BLaER1 (cell line): ENCODE results near the gene PHF23.

Experiments used
- H3K27ac ChIP-seq: shearing (Covaris generic); formaldehyde crosslinking; 2 replicates; pipeline ENCODE4 v1.8.1; 2022
- H3K27me3 ChIP-seq: shearing (Covaris generic); formaldehyde crosslinking; 2 replicates; pipeline ENCODE4 v1.8.1; 2022
- H3K36me3 ChIP-seq: shearing (Covaris generic); formaldehyde crosslinking; 2 replicates; pipeline ENCODE4 v1.8.1; 2022
- H3K4me1 ChIP-seq: shearing (Covaris generic); formaldehyde crosslinking; 2 replicates; pipeline ENCODE4 v1.8.1; 2022
- H3K4me2 ChIP-seq: shearing (Covaris generic); formaldehyde crosslinking; 2 replicates; pipeline ENCODE4 v1.8.1; 2022
- H3K4me3 ChIP-seq: shearing (Covaris generic); formaldehyde crosslinking; 2 replicates; pipeline ENCODE4 v1.8.1; 2022
- H3K9ac ChIP-seq: shearing (Covaris generic); formaldehyde crosslinking; 2 replicates; pipeline ENCODE4 v1.8.1; 2022
- H3K9me3 ChIP-seq: shearing (Covaris generic); formaldehyde crosslinking; 2 replicates; pipeline ENCODE4 v1.8.1; 2022
- H4K20me1 ChIP-seq: shearing (Covaris generic); formaldehyde crosslinking; 2 replicates; pipeline ENCODE4 v1.8.1; 2022
- Cebpa-rat ChIP-seq: shearing (Covaris generic); IDR thresholded peaks from 2 replicates; pipeline ENCODE4 v1.8.1; 2022

Gene PHF23

DNA sequence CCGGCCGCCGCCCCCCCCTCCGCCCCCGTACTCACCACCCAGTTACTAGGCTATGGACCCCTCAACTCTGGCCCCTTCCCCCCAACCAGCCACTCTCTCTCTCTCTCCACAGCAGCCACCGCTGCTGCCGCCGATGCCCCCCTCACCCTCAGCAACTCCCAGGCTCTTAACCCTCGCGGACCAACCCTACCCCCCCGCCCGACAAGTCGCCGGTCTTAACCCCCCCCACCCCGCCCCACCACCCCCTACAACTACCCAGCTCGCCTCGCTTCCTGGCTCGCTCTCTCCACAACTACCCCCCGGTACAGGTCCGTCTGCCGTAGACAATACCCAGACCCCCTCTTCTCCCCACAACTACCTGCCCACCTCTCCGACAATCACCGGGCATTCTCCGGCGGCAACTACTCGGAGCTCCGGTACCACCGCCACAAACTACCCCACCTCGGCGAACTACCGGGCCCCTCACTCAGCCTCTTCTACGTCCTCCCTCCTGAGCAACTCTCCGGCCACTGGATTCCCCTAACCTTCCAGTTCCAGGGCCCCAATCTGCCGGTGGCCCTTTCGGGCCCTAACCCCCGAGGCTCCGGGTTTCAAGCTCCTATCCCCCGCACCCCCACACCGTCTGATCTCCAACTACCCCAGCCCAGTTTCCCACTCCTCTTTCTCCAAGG lies 702 bp downstream of the PHF23 start:
- Histone ChIP-seq H4K20me1 (peaks cover 35% of the 10 kb centered on the region), H3K9me3 (no peaks in the 10 kb centered on the region), H3K4me2 (peak overlapping the region; percentile 56), H3K27me3 (no peaks in the 10 kb centered on the region), H3K36me3 (peaks cover 40% of the 10 kb centered on the region), H3K4me3 (peak overlapping the region; percentile 92), H3K27ac (peak overlapping the region; percentile 95), H3K9ac (peak overlapping the region; percentile 97), H3K4me1 (peaks cover 56% of the 10 kb centered on the region)
- no peak for TF ChIP-seq Cebpa-rat

DNA sequence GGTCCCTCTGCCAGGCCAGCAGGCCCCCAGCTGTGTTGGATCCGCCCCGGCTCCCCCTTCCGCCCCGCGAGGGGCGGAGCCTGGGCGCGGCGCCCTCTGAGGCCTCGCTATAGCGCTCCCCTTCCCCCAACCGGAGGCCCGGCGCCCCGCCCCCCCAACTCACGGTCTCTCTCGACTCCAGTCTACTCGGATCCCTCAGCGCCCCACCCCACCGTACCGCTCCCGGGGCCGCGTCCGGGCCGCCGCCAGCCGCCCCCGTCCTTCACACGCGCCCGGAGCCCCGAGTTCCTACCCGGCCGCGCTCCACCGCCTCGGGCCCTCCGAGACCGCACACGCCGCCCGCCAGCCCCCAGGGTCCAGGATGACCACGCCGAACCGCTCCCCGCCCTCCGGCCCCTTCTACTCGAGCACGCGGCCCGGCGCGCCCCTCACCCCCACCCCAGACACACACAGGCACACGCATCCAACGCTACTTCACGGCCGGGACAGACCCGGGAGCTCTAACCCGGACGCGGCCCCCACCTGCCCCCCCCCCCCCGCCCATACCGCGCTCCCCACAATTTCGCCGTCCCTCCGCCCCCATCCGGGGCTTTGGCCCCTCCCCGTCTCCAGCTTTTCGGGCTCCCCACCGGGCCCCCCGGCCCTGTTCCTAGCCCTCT lies 1.4 kb downstream of the PHF23 start:
- Histone ChIP-seq H3K4me3 (peak overlapping the region; percentile 92), H3K36me3 (peaks cover 40% of the 10 kb centered on the region), H3K27ac (peak overlapping the region; percentile 95), H3K9ac (peak overlapping the region; percentile 94), H3K9me3 (no peaks in the 10 kb centered on the region), H3K27me3 (no peaks in the 10 kb centered on the region), H3K4me2 (peak overlapping the region; percentile 88), H3K4me1 (peaks cover 57% of the 10 kb centered on the region), H4K20me1 (peaks cover 42% of the 10 kb centered on the region)
- TF ChIP-seq Cebpa-rat: no peak

DNA sequence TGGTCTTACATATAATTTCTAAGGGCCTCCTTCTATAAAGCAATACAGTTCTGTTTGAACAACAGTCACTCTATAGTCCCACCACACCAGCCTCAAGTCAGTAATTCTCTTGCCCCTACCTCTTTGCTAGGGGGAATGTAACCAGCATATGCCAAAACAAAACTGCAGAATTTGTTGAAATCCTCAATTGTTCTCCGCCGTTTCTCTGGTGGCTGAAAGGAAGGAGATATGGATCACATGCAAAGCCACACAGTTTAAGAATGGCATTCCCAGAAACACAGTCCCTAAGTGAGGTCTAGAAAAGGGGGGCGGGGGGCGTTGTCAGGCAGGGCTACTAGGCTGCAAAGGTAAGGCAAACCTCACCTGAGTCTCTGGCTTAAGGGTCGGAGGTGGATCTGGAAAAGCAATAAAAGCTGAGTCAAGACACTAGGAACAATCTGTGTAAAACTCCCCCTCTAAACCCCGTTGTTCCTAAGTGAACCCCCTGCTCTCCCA lies 1.9 kb downstream of the PHF23 start:
- peaks cover 63% of the 10 kb centered on the region for H3K4me1 ChIP-seq
- H3K27me3 ChIP-seq: no peaks in the 10 kb centered on the region
- H3K9ac ChIP-seq: peak overlapping the region; percentile 94
- peaks cover 48% of the 10 kb centered on the region for H4K20me1 ChIP-seq
- H3K27ac ChIP-seq: peak overlapping the region; percentile 95
- H3K4me2 ChIP-seq: peak overlapping the region; percentile 88
- H3K4me3 ChIP-seq: peak overlapping the region; percentile 92
- H3K9me3 ChIP-seq: no peaks in the 10 kb centered on the region
- peaks cover 40% of the 10 kb centered on the region for H3K36me3 ChIP-seq
- no peak for TF ChIP-seq Cebpa-rat

DNA sequence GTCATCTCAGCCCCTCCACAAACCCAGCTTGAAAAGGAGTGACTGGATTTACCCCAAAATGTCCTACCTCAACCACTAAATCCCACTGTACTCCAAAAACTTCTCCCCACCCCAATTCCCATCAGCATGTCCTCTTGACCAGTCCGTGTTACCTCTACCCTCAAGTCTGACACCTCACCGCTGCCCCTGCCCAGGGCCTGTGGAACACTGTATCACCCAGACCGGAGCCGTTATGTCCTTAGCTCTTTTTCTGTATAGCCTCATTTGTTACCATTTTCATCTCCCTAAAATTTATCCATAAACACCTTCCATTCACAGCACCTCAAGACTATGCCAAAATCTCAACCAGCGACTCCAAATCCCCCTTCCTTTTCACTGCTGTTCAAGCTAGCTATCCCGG lies 2.4 kb downstream of the PHF23 start:
- Histone ChIP-seq H3K9me3 (no peaks in the 10 kb centered on the region), H3K9ac (peak overlapping the region; percentile 94), H3K4me2 (peak overlapping the region; percentile 88), H3K27me3 (no peaks in the 10 kb centered on the region), H3K4me3 (peak overlapping the region; percentile 92), H3K4me1 (peaks cover 68% of the 10 kb centered on the region), H3K36me3 (peaks cover 40% of the 10 kb centered on the region), H4K20me1 (peaks cover 53% of the 10 kb centered on the region), H3K27ac (no peak overlapping the region)
- no peak for TF ChIP-seq Cebpa-rat

DNA sequence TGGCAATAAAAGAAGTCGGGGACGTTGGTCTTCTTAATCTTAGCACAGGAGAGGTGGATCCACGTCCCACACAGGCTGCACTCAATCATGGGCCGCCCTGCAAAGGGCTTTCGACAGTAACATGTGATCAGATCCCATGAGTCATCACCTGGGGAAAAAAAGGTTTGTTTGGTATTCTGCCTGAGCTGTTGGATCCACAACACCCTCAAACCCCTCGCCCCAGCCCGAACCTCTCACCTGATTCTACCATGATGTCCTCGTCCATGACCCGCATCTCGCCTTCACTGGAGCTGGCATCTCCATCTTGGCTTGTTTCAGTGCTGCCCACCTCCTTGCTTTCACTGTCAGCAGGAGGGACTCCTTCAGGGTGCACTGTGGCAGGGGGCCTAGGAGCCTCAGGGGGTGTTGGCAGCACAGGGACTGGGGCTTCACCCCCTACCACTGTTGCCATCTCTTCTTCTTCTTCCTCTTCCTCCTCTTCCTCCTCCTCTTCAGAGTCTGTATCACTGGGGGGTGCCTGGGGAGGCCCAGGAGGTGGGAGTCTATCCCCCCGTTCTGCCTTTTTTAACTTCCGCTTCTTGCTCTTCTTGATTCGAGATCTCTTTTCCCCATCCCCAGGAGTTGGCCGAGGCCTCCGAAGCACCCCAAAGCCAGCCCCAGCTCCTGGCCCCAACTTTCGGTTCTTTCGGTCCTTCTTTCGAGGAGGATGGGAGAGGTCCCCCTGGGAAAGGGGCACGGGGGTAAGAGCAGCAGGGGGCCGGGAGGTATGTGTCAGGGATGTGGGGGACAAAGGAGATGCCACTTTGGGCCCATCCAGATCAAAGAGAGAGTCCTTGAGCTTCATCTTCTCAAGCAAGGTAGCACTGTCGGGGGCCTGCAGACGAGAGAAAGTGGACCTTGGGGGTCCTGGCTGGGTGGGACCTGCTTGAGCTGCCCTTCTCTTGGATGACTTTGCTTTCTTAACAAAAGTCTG lies 3.3 kb downstream of the PHF23 start:
- H3K27ac ChIP-seq: no peak overlapping the region
- peaks cover 64% of the 10 kb centered on the region for H3K4me1 ChIP-seq
- peaks cover 57% of the 10 kb centered on the region for H4K20me1 ChIP-seq
- H3K4me3 ChIP-seq: no peak overlapping the region
- peak overlapping the region; percentile 97 for H3K4me2 ChIP-seq
- H3K27me3 ChIP-seq: no peaks in the 10 kb centered on the region
- no peak for TF ChIP-seq Cebpa-rat
- peaks cover 38% of the 10 kb centered on the region for H3K36me3 ChIP-seq
- no peak overlapping the region for H3K9ac ChIP-seq
- no peaks in the 10 kb centered on the region for H3K9me3 ChIP-seq

DNA sequence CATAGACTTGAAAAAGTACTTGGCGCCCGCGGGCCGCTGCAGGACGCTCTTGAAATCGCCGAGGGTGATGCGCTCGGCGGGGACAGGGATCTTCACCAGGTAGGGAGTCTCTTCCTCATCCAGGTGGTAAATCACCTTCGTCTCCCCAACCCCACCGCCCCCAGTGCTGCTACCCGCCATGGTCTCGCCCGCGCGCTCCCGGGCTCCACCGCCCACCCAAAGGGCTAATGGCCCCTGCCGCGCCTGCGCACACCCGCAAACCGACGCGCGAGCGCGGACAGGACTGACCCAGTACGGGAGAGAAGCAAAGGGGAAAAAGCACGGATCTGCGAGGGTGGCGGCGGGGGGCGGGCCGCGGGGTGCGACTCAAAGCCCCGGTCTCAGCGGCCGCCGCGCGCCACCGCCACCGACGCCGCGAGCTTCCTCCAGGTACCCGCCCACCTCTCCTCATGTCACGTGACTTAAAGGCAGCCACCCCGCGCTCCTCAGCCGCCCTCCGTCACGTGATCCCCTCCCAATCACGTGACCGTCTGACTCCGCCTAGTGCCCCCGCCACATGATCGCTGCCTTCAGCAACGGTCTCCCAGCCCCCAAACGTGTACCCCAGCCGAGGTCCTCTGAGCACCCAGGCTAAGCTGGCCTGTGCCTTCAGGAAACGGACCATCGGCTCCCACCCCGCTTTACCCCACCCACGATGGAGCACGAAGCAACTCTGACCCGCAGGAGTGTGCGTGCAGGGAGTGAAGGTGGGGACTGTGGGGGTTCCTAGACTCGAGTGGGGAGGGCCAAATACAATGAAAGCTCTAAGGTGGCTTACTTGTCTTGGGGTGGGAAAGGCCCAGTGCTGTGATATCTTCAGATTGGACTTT lies 4.9 kb downstream of the PHF23 start, which contains the start of gene DVL2:
Gene DVL2 (minus strand): TSS at position 435 of the 869 bp plus-strand sequence. CDS start 255 bp downstream, at position 180.
- peaks cover 52% of the 10 kb centered on the region for H3K4me1 ChIP-seq
- H3K9me3 ChIP-seq: no peaks in the 10 kb centered on the region
- H3K27ac ChIP-seq: peak within 1 kb of the TSS; percentile 81
- H4K20me1 ChIP-seq: peaks cover 73% of the 10 kb centered on the region
- peak within 1 kb of the TSS; percentile 97 for H3K4me2 ChIP-seq
- H3K36me3 ChIP-seq: peaks cover 45% of the 10 kb centered on the region
- H3K4me3 ChIP-seq: peak within 1 kb of the TSS; percentile 85
- H3K9ac ChIP-seq: peak within 1 kb of the TSS; percentile 92
- TF ChIP-seq Cebpa-rat: no peak
- H3K27me3 ChIP-seq: no peaks in the 10 kb centered on the region

DNA sequence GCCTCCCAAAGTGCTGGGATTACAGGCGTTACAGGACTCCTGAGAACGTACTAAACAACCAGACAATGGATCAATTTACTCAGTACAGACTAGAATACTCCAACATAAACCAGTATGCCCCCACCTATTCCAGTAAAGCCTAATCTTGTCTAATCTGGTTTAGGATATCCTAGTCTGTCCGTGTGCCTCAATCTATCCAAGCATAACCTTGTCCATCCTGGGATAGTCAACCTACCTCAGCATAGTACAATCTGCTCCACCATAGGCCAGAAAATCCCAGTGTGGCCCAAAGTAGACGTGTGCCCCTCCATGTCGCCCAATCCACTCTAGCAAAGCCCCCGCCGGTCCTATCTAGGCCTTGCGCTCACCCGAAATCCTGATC lies 5.6 kb downstream of the PHF23 start:
- peaks cover 51% of the 10 kb centered on the region for H3K36me3 ChIP-seq
- peaks cover 52% of the 10 kb centered on the region for H3K4me1 ChIP-seq
- H3K9ac ChIP-seq: peak overlapping the region; percentile 92
- H3K27me3 ChIP-seq: no peaks in the 10 kb centered on the region
- peak overlapping the region; percentile 97 for H3K4me2 ChIP-seq
- peak overlapping the region; percentile 81 for H3K27ac ChIP-seq
- no peak for TF ChIP-seq Cebpa-rat
- H4K20me1 ChIP-seq: peaks cover 73% of the 10 kb centered on the region
- peak overlapping the region; percentile 85 for H3K4me3 ChIP-seq
- H3K9me3 ChIP-seq: no peaks in the 10 kb centered on the region

DNA sequence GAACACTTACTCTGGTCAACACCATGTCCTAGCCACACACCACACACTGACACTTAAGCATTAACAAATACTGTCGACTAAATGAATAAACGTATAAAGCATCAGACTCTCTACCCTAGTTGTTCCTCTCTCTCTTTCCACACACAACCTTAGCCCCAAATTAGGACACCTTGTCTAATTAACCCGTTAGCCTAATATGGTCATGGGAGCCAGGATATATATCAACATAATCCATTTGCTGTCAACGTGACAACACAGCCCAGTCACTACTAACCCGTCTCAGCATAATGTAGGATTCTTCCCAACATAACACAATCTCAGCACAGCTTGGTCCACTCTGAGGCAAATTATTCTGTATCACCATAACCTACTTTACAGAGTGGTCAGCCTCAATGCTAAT lies 7.1 kb downstream of the PHF23 start:
- Histone ChIP-seq H4K20me1 (peaks cover 72% of the 10 kb centered on the region), H3K27me3 (no peaks in the 10 kb centered on the region), H3K4me1 (peaks cover 47% of the 10 kb centered on the region), H3K4me2 (peak overlapping the region; percentile 97), H3K9me3 (no peaks in the 10 kb centered on the region), H3K9ac (peak overlapping the region; percentile 92; the same call in 1 of the 2 replicates), H3K4me3 (no peak overlapping the region; the same call in 1 of the 2 replicates), H3K36me3 (peaks cover 64% of the 10 kb centered on the region), H3K27ac (no peak overlapping the region)
- TF ChIP-seq Cebpa-rat: no peak
